WTC11 (cell line): ENCODE measurements around the gene DUSP3. TPM values are rescaled to one million over a fixed set of nuclear protein-coding genes. Genes with fewer than 3 reads are reported as not detected.

Experiments used
- ATAC-seq: fragments of 200-7000 bp; cut with Tn5 transposase; 2 replicates; pipeline ENCODE4 v1.10.0; 2021; ENCODE audit warnings: mild to moderate bottlenecking, moderate library complexity
- CTCF ChIA-PET: fragments of 300-600 bp; sonication (Branson Sonifier 250); formaldehyde crosslinking; loops from one replicate; lab custom pipeline; 2021; ENCODE audit warnings: antibody characterized with exemption; lab: Charles Lee
- POLR2A ChIA-PET: fragments of 350-600 bp; sonication (Branson Sonifier 250); formaldehyde crosslinking; loops from one replicate; lab custom pipeline; 2021; ENCODE audit warnings: antibody characterized with exemption; lab: Charles Lee
- DNase-seq: peaks from one replicate; pipeline ENCODE4 v3.0.0; 2021; ENCODE audit warnings: low spot score
- H3K27ac Mint-ChIP-seq: 2 replicates; pipeline ENCODE4 v1.8.0; 2021; ENCODE audit warnings: mixed read lengths
- H3K27me3 Mint-ChIP-seq: 2 replicates; pipeline ENCODE4 v1.8.0; 2021; ENCODE audit warnings: low read depth, mild to moderate bottlenecking, moderate library complexity, mixed read lengths
- H3K36me3 Mint-ChIP-seq: 2 replicates; pipeline ENCODE4 v1.8.0; 2021; ENCODE audit warnings: mixed read lengths
- H3K4me1 Mint-ChIP-seq: 2 replicates; pipeline ENCODE4 v1.8.0; 2022; ENCODE audit warnings: mixed read lengths
- H3K4me3 Mint-ChIP-seq: 2 replicates; pipeline ENCODE4 v1.8.0; 2021; ENCODE audit warnings: mild to moderate bottlenecking, moderate library complexity, mixed read lengths
- H3K9me3 Mint-ChIP-seq: 2 replicates; pipeline ENCODE4 v1.8.0; 2021; ENCODE audit warnings: mixed read lengths
- AR ChIP-seq: fragments of 250-450 bp; sonication (Bioruptor Pico); IDR thresholded peaks from 2 replicates; pipeline ENCODE4 v1.9.0; 2021; ENCODE audit warnings: mild to moderate bottlenecking
- ATF1 ChIP-seq: sonication (generic); formaldehyde crosslinking; IDR thresholded peaks from 2 replicates; pipeline ENCODE4 v1.8.1; 2023; ENCODE audit warnings: mild to moderate bottlenecking, moderate library complexity, missing genetic modification reagents
- ATF3 ChIP-seq: sonication (generic); formaldehyde crosslinking; conservative IDR thresholded peaks from 2 replicates; pipeline ENCODE4 v1.8.1; 2022; ENCODE audit warnings: mild to moderate bottlenecking, missing genetic modification reagents
- CDX4 ChIP-seq: fragments of 250-450 bp; sonication (Bioruptor Pico); IDR thresholded peaks from 2 replicates; pipeline ENCODE4 v1.9.0; 2021; ENCODE audit warnings: moderate library complexity, mild to moderate bottlenecking, inconsistent platforms, borderline replicate concordance
- CREM ChIP-seq: sonication (generic); formaldehyde crosslinking; IDR thresholded peaks from 2 replicates; pipeline ENCODE4 v1.8.1; 2022; ENCODE audit warnings: mild to moderate bottlenecking, missing genetic modification reagents, moderate library complexity
- E2F1 ChIP-seq: sonication (generic); formaldehyde crosslinking; IDR thresholded peaks from 2 replicates; pipeline ENCODE4 v1.8.0; 2022; ENCODE audit warnings: mild to moderate bottlenecking, missing genetic modification reagents
- ETV6 ChIP-seq: sonication (generic); formaldehyde crosslinking; IDR thresholded peaks from 2 replicates; pipeline ENCODE4 v1.8.1; 2022; ENCODE audit warnings: mild to moderate bottlenecking, missing genetic modification reagents
- FOXJ3 ChIP-seq: sonication (generic); formaldehyde crosslinking; IDR thresholded peaks from 2 replicates; pipeline ENCODE4 v1.9.0; 2021; ENCODE audit warnings: missing genetic modification reagents, mild to moderate bottlenecking, borderline replicate concordance
- GTF2I ChIP-seq: fragments of 250-450 bp; sonication (Bioruptor Pico); conservative IDR thresholded peaks from 2 replicates; pipeline ENCODE4 v1.4.0; 2021; ENCODE audit warnings: mild to moderate bottlenecking
- IRF1 ChIP-seq: sonication (generic); formaldehyde crosslinking; IDR thresholded peaks from 2 replicates; pipeline ENCODE4 v1.8.0; 2023; ENCODE audit warnings: missing genetic modification reagents
- MXD4 ChIP-seq: fragments of 250-450 bp; sonication (Bioruptor Pico); IDR thresholded peaks from 2 replicates; pipeline ENCODE4 v1.8.0; 2021; ENCODE audit warnings: mild to moderate bottlenecking, moderate library complexity, borderline replicate concordance
- NR1H2 ChIP-seq: sonication (generic); formaldehyde crosslinking; IDR thresholded peaks from 2 replicates; pipeline ENCODE4 v1.9.0; 2021; ENCODE audit warnings: mild to moderate bottlenecking, moderate library complexity, missing genetic modification reagents
- SMAD4 ChIP-seq: sonication (generic); formaldehyde crosslinking; IDR thresholded peaks from 2 replicates; pipeline ENCODE4 v1.8.0; 2022; ENCODE audit warnings: mild to moderate bottlenecking, missing genetic modification reagents
- SP1 ChIP-seq: sonication (generic); formaldehyde crosslinking; conservative IDR thresholded peaks from 2 replicates; pipeline ENCODE4 v1.8.1; 2022; ENCODE audit warnings: missing genetic modification reagents
- ZBTB43 ChIP-seq: sonication (generic); formaldehyde crosslinking; IDR thresholded peaks from 2 replicates; pipeline ENCODE4 v1.8.1; 2023; ENCODE audit warnings: mild to moderate bottlenecking, missing genetic modification reagents
- ZMAT4 ChIP-seq: fragments of 250-450 bp; sonication (Bioruptor Pico); IDR thresholded peaks from 2 replicates; pipeline ENCODE4 v1.9.0; 2021; ENCODE audit warnings: mild to moderate bottlenecking
- ZNF121 ChIP-seq: sonication (generic); formaldehyde crosslinking; IDR thresholded peaks from 2 replicates; pipeline ENCODE4 v1.8.0; 2023; ENCODE audit warnings: missing genetic modification reagents
- ZNF219 ChIP-seq: sonication (generic); formaldehyde crosslinking; IDR thresholded peaks from 2 replicates; pipeline ENCODE4 v1.8.0; 2023; ENCODE audit warnings: missing genetic modification reagents, mild to moderate bottlenecking, borderline replicate concordance
- ZNF396 ChIP-seq: fragments of 250-450 bp; sonication (Bioruptor Pico); IDR thresholded peaks from 2 replicates; pipeline ENCODE4 v1.8.0; 2021; ENCODE audit warnings: mild to moderate bottlenecking, moderate library complexity, borderline replicate concordance
- ZNF425 ChIP-seq: fragments of 250-450 bp; sonication (Bioruptor Pico); conservative IDR thresholded peaks from 2 replicates; pipeline ENCODE4 v1.9.0; 2021; ENCODE audit warnings: mild to moderate bottlenecking
- total RNA-seq: library from RNA; stranded (reverse); gene quantifications from 3 replicates; pipeline ENCODE4 v1.2.3, GENCODE V29; 2021

Gene DUSP3
- total RNA-seq, 1 experiment from 2014 or later: 31.5 TPM

GRCh38 chr17:43822570-43823190 lies 43.9 kb upstream of the DUSP3 start (continued):
- no peak for TF ChIP-seq CDX4 (CRISPR knock-in tag)
- TF ChIP-seq NR1H2 (CRISPR knock-in tag): no peak
- TF ChIP-seq SP1: no peak
- TF ChIP-seq ZBTB43 (CRISPR knock-in tag): no peak
- no peak for TF ChIP-seq IRF1 (CRISPR knock-in tag)
- TF ChIP-seq ZNF396 (CRISPR knock-in tag): no peak

GRCh38 chr17:43820759-43821158 lies 42.0 kb upstream of the DUSP3 start:
- Mint-ChIP-seq H3K27me3 (no peaks in the 10 kb centered on the region), H3K36me3 (no peaks in the 10 kb centered on the region), H3K27ac (no peak overlapping the region), H3K4me3 (no peak overlapping the region), H3K9me3 (no peaks in the 10 kb centered on the region), H3K4me1 (no peaks in the 10 kb centered on the region)
- DNase-seq (no peak), ATAC-seq (no peak)
- TF ChIP-seq ETV6 (CRISPR knock-in tag): no peak
- no peak for TF ChIP-seq ZNF121 (CRISPR knock-in tag)
- no peak for TF ChIP-seq ATF1
- TF ChIP-seq CREM: no peak
- TF ChIP-seq SMAD4 (CRISPR knock-in tag): no peak
- TF ChIP-seq MXD4 (CRISPR knock-in tag): no peak
- TF ChIP-seq FOXJ3: no peak
- no peak for TF ChIP-seq SP1
- no peak for TF ChIP-seq ZNF219 (CRISPR knock-in tag)
- TF ChIP-seq GTF2I (CRISPR knock-in tag): no peak
- TF ChIP-seq E2F1: no peak
- no peak for TF ChIP-seq ZMAT4 (CRISPR knock-in tag)
- no peak for TF ChIP-seq ATF3 (CRISPR knock-in tag)
- TF ChIP-seq ZNF425 (CRISPR knock-in tag): no peak
- TF ChIP-seq AR (CRISPR knock-in tag): no peak
- CTCF ChIA-PET: interaction anchor here (2.9 kb wide), 1 partner anchor 25 kb away, joined by 16 read pairs; no protein-coding TSS in a partner anchor
- POLR2A ChIA-PET: no interaction called here
